ENCODE measurements around the gene DAB1. TPM values are rescaled to one million over a fixed set of nuclear protein-coding genes. Genes with fewer than 3 reads are reported as not detected.

Gene DAB1
- total RNA-seq, 1 experiment from 2014 or later = not detected

GRCh38 chr1:57411262-57411661 is 12.6 kb downstream of the DAB1 start:
- peak; percentile 77 for DNase-seq (ENCODE audit: low spot score)

- DNase-seq (ENCODE audit: low spot score) = no peak
Measured at GRCh38 chr1:57410508-57410907, 13.4 kb downstream of the DAB1 start.

GRCh38 chr1:57407928-57408327 is 15.9 kb downstream of the DAB1 start:
- no peak for DNase-seq (ENCODE audit: low spot score)

- DNase-seq (ENCODE audit: low spot score) = no peak
Measured at GRCh38 chr1:57406428-57406970, 17.4 kb downstream of the DAB1 start.

GRCh38 chr1:57404884-57405283 is 19.0 kb downstream of the DAB1 start:
- no peak for DNase-seq (ENCODE audit: low spot score)

GRCh38 chr1:57403201-57403600 is 20.7 kb downstream of the DAB1 start:
- no peak for DNase-seq (ENCODE audit: low spot score)

- no peak for DNase-seq (ENCODE audit: low spot score)
Measured at GRCh38 chr1:57401671-57402070, 22.2 kb downstream of the DAB1 start.

GRCh38 chr1:57400048-57400447 is 23.8 kb downstream of the DAB1 start:
- DNase-seq (ENCODE audit: low spot score) = no peak

- no peak for DNase-seq (ENCODE audit: low spot score)
Measured at GRCh38 chr1:57393058-57393584, 30.7 kb downstream of the DAB1 start.

GRCh38 chr1:57385336-57385735 is 38.5 kb downstream of the DAB1 start:
- no peak for DNase-seq (ENCODE audit: low spot score)

- DNase-seq (ENCODE audit: low spot score) = no peak
Measured at GRCh38 chr1:57384901-57385300, 39.0 kb downstream of the DAB1 start.

- no peak for DNase-seq (ENCODE audit: low spot score)
Measured at GRCh38 chr1:57384284-57384683, 39.6 kb downstream of the DAB1 start.

GRCh38 chr1:57381871-57382270 is 42.0 kb downstream of the DAB1 start:
- DNase-seq (ENCODE audit: low spot score) = no peak

- no peak for DNase-seq (ENCODE audit: low spot score)
Measured at GRCh38 chr1:57381426-57381825, 42.4 kb downstream of the DAB1 start.

- no peak for DNase-seq (ENCODE audit: low spot score)
Measured at GRCh38 chr1:57380923-57381322, 42.9 kb downstream of the DAB1 start.

GRCh38 chr1:57378534-57378933 is 45.3 kb downstream of the DAB1 start:
- no peak for DNase-seq (ENCODE audit: low spot score)

- DNase-seq (ENCODE audit: low spot score) = no peak
Measured at GRCh38 chr1:57377339-57378139, 46.3 kb downstream of the DAB1 start.

- DNase-seq (ENCODE audit: low spot score) = no peak
Measured at GRCh38 chr1:57376041-57376440, 47.8 kb downstream of the DAB1 start.

GRCh38 chr1:57369889-57370288 is 54.0 kb downstream of the DAB1 start:
- no peak for DNase-seq (ENCODE audit: low spot score)

- no peak for DNase-seq (ENCODE audit: low spot score)
Measured at GRCh38 chr1:57367945-57368344, 55.9 kb downstream of the DAB1 start.

GRCh38 chr1:57363643-57364042 is 60.2 kb downstream of the DAB1 start:
- DNase-seq (ENCODE audit: low spot score) = no peak

GRCh38 chr1:57363165-57363564 is 60.7 kb downstream of the DAB1 start:
- no peak for DNase-seq (ENCODE audit: low spot score)

- DNase-seq (ENCODE audit: low spot score) = no peak
Measured at GRCh38 chr1:57362480-57362879, 61.4 kb downstream of the DAB1 start.
